DLD1 (cell line): Measurements from ENCODE around the gene FKBP1A.

Source experiments
- in situ Hi-C: cut with HindIII; loops from 2 replicates; pipeline ENCODE4 v1.10.0; 2017; ENCODE audit warnings: low sequenced_read_pairs

Gene FKBP1A

GRCh38 chr20:1388741-1389483 is 3.9 kb downstream of the FKBP1A start:
- in situ Hi-C loops, result loop anchor here (5.0 kb wide), 1 partner anchor 63 kb away; no protein-coding TSS in a partner anchor

- in situ Hi-C loops, result loop anchor here (5.0 kb wide), 1 partner anchor 64 kb away; no protein-coding TSS in a partner anchor
Observed at GRCh38 chr20:1388253-1388652, 4.6 kb downstream of the FKBP1A start.

DNA sequence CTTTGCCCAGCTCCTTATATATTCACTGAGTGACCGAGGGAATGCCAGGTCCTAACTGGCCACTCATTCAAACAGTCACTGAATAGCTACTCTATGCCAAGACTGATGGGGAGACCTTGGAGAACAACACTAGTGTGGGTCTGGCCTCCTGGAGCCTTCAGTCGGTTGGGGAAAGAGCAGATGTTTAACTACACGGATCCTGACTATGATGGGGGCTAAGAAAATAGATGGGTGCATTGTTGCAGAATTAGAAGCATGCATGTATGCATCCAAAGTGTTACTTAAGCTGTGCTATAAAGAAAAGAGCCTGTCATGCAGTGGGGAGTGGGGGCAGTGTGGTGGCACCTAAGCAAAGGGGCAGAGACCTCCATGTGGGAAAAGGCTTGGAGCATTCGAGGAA is 6.5 kb downstream of the FKBP1A start:
- in situ Hi-C loops, result loop anchor here (5.0 kb wide), 1 partner anchor 66 kb away; no protein-coding TSS in a partner anchor

DNA sequence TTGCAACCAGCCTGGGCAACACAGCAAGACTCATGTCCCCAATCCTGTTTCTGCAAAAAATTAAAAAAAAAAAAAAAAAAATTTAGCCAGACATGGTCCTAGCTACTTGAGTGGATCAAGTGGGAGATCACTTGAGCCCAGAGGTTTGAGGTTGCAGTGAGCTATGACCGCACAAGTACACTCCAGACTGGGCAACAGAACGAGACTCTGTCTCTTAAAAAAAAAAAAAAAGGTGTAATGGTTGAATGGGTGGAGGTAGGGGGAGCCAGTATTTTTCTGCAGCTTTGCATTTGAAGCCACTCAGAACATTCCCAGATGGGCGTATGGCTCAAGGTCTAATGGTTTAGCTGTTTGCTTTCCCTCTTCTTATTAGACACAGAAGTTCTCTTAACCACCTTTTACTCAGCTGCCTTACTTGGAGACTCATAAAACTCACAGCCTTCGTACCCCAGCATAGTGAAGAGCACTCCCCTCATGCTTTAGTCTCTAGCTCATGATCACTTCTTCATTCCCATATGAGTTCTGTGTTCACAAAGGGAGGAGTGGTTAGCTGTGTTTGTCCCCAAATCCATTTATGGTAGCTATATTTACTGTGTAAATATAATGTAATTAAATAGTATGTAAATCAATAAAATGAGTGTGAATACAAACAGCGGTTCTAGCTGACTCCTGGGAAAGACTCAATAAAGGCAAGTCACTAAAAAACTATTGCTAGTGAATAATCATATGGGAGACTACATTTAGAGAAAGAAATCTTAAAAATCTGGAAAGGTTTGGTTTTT is 9.0 kb downstream of the FKBP1A start:
- in situ Hi-C loops, result no loop called here

GRCh38 chr20:1382670-1383069 is 10.2 kb downstream of the FKBP1A start:
- in situ Hi-C loops, result no loop called here

DNA sequence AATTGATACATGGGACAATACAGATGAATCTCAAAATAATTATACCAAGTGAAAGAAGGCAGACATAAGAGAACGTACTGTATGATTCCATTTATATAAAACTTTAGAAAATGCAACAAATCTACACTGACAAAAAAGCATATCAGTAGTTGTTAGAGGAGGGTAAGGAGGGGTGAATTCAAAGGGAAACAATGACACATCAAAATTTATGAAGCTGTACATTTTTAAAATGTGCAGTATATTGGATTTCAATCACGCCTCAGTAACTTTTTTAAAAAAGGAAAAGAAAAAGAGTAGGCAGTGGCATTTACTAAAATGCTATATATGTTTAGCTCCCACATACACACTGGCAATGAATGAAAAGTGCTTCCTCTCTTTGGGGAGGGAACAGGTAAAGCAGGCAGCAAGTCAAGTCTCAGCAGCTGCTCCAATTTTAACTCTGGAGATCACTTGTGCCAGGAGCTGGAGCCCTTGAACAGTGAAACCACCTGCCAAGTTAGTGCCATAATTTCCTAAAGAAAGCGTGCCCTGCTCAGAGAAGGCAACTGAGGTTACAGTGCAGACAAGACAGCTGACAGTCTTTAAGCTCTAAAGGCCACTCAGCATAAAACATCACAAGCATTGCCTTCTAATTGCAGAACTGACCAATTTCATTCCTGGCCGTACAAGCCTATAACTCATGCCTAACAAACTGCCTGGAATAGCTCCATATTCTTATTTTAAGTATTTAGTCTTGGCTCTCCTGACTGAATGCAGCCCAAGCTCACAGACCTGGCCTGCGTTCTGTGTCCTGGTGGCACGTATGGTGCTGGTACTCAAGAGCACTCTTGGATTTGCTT is 10.9 kb downstream of the FKBP1A start:
- in situ Hi-C loops, result no loop called here

DNA sequence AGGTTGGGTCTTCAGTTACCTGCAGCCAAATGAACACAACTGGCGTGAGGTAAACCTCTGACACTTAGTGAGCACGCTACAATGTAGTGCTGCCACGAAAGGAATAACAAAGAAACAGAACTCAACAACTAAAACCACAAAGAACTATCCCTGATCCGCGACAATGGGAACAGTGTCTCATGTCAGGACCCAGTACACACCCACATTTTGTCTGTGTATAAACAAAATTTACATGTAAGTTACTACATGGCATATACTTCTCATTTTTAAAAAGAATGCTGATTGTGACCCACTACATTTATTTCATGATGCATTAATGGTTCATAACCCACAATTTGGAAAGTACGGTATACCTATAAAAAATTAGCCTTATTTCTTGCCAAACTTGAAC is 14.1 kb downstream of the FKBP1A start:
- in situ Hi-C loops, result no loop called here

- in situ Hi-C loops, result no loop called here
Observed at GRCh38 chr20:1377984-1378734, 14.7 kb downstream of the FKBP1A start.

- in situ Hi-C loops, result no loop called here
Observed at GRCh38 chr20:1377341-1377871, 15.4 kb downstream of the FKBP1A start.

DNA sequence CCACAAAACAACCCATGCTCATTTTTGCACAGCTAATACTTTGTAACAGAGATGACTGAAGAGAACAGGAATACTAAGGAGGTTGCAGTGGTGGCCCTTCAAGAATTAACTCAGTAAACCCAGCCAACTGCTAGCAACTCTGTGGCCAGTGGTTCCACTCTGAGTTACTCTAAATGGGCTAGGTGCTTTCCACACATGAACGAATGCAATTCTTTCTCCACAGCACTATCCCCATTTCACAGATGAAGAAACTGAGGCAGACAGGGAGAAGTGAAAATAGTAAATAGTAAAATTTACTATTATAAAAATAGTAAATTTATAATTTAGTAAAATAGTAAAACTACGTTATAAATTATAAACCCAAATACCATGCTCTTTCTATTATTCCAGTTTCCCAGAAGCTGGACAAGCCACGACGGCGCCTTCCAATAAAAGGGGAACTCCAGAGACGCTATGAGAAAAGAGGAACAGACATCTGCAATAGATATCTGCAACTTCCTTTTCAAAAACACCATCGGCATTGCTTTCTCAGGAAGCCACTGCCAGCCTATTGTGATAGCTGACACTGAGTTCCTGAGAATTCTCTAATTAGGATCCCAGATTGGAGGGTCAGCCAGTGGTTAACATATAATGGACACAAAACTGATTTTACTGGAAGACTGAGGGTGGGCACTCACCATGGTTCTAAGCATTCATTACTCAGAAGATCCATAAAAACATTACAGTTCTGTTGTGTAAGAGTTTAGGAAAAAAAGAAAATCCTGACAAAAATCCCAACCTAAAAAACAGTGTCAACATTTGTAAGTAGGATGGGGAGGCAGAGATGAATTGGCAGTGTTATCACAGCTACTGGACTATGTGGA is 16.2 kb downstream of the FKBP1A start:
- in situ Hi-C loops, result no loop called here

- in situ Hi-C loops, result no loop called here
Observed at GRCh38 chr20:1376007-1376406, 16.8 kb downstream of the FKBP1A start.

GRCh38 chr20:1375515-1375914 is 17.3 kb downstream of the FKBP1A start:
- in situ Hi-C loops, result no loop called here

- in situ Hi-C loops, result no loop called here
Observed at GRCh38 chr20:1374246-1374645, 18.6 kb downstream of the FKBP1A start.

GRCh38 chr20:1373614-1374013 is 19.2 kb downstream of the FKBP1A start:
- in situ Hi-C loops, result no loop called here

DNA sequence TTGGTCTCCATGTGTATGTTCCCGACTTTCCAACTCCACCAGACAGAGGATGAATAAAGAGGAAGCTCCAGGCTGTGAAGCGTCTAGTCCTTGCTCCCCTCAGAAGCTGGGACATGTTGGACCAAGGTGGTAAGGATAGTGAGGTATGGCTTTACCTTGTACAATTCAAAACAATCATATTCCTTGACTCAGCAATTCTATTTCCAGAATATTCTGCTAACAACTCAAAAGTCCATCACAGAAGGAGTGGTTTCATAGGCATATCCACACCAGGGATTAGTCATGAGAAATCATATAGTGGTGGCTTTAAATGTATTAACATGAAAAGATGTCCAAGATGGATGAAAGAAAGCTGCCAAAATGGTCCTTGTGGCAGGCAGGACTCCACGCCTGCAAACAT is 19.8 kb downstream of the FKBP1A start:
- in situ Hi-C loops, result no loop called here

- in situ Hi-C loops, result no loop called here
Observed at GRCh38 chr20:1371830-1372539, 20.9 kb downstream of the FKBP1A start.

DNA sequence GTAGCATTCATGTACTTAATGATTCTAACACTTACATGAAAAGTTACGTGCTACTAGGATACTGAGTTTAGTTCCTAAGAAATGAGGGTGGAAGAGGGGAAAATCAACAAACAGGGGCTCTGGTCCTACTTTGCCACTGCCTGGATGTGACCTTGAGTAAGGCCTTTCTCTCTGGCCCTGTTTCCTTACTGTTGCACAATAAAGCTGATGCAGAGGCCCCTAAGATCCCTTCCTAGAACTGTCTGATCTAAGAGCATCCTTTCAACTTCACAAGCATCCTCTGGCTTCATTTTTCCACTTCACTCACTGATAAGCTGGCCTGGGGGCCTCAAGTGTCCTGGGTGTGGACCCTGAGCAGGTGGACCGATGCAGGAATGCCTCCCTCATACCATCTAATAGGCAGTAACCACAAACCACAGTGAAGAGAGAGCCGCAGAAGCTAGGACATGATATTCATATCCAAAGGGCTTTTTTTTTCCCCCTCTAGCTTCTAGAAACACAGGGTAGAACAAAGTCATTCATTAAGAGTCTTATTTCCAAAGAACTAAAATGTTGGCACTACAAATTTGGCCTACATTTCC is 21.6 kb downstream of the FKBP1A start:
- in situ Hi-C loops, result no loop called here

DNA sequence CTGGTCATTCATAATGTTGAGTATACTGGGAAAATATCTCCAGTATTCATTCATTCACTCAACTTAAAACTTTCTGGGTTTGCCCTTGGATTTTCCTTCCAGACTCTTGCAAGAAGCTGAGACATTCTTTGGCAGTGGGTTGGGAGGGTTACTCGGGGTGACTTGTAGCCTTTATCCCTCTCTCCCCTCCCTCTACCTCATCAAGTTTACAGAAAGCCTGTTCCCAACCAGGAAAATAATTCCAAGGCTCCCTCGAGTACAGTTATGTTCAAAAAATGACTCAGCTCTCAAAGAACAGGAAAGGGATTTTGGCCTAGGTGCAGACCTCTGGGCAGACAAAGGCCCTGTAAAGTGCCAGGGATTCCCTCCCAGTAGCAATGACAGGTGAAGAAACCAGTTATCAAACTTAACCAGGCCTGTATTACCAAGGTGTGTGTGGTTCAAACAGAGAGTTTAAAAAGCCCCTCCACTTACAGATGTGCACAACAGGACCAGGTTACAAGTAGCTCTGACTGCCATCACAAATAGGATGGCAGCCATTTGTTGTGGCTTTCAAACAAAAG is 22.2 kb downstream of the FKBP1A start:
- in situ Hi-C loops, result no loop called here
